ENCODE data around the gene DSPP. TPM values are rescaled to one million over a fixed set of nuclear protein-coding genes. Genes with fewer than 3 reads are reported as not detected.
"Not testable (repeated sequence)": the region's sequence is repeated elsewhere in the genome, so short reads cannot be mapped to it uniquely, and the experiment has no call there.

The DSPP gene
- total RNA-seq, 2 experiments from 2014 or later, result not detected

DNA sequence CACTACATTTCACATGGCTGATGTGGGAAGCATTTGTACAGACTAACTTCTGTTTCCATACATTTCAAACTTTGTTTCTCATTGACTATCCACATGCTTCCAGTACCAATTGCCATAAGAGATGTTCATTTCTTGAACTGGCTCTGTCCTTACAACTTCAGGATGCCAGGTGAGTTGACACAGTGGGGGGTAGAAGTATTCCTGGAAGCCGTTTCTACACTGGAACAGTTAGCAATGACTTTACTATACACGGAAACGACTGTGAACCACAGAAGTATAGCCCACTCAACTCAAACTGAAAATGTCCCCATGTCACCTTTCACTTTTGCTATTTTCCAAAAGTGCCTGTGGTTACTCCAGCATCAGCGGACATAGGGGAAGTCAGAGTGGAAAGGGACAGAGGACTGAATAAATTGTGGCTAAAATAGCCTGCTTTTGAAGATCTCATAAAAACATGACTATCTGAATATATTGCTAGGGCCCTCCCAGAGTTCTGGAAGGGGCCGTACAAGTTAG, 38.0 kb upstream of the DSPP start:
- no peaks in the 10 kb centered on the region for H3K27me3 ChIP-seq (ENCODE audit: control insufficient read depth in 1 of 2, insufficient read depth in 2 of 2, low read length in 2 of 2)
- H3K27ac ChIP-seq (ENCODE audit: low read depth in 1 of 2, low read length in 2 of 2), result no peak overlapping the region
- no peaks in the 10 kb centered on the region for H3K9me3 ChIP-seq (ENCODE audit: control insufficient read depth in 1 of 2, insufficient read depth in 1 of 2, low read length in 2 of 2)
- no peaks in the 10 kb centered on the region for H3K36me3 ChIP-seq (ENCODE audit: insufficient read depth, low read length)
- TF ChIP-seq, protein P1, sequence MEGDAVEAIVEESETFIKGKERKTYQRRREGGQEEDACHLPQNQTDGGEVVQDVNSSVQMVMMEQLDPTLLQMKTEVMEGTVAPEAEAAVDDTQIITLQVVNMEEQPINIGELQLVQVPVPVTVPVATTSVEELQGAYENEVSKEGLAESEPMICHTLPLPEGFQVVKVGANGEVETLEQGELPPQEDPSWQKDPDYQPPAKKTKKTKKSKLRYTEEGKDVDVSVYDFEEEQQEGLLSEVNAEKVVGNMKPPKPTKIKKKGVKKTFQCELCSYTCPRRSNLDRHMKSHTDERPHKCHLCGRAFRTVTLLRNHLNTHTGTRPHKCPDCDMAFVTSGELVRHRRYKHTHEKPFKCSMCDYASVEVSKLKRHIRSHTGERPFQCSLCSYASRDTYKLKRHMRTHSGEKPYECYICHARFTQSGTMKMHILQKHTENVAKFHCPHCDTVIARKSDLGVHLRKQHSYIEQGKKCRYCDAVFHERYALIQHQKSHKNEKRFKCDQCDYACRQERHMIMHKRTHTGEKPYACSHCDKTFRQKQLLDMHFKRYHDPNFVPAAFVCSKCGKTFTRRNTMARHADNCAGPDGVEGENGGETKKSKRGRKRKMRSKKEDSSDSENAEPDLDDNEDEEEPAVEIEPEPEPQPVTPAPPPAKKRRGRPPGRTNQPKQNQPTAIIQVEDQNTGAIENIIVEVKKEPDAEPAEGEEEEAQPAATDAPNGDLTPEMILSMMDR (IDR thresholded peaks at IDR 0.05), result no peak
- ChIA-PET POLR2A (no interaction called here), CTCF (no interaction called here)
- H3K4me1 ChIP-seq (ENCODE audit: insufficient read depth, low read length), result no peaks in the 10 kb centered on the region
- H3K4me3 ChIP-seq (ENCODE audit: low read length), result no peak overlapping the region
- Mint-ChIP-seq H3K4me3 (no peak overlapping the region), H3K27ac (no peak overlapping the region), H3K36me3 (ENCODE audit: low read depth) (no peaks in the 10 kb centered on the region), H3K27me3 (peaks cover 24% of the 10 kb centered on the region), H3K4me1 (ENCODE audit: low read depth) (no peaks in the 10 kb centered on the region), H3K9me3 (no peaks in the 10 kb centered on the region)
- intact Hi-C loops (cut with DNase I, micrococcal nuclease), result no loop called here
- ATAC-seq (ENCODE audit: poor library complexity) (no peak), DNase-seq (no peak)

DNA sequence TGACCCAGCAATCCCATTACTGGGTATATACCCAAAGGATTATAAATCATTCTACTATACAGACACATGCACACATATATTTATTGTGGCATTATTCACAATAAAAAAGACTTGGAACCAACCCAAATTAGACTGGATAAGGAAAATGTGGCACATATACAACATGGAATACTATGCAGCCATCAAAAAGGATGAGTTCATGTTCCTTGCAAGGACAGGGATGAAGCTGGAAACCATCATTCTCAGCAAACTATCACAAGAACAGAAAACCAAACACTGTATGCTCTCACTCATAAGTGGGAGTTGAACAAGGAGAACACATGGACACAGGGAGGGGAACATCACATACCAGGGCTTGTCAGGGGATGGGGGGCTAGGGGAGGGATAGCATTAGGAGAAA, 34.0 kb upstream of the DSPP start:
- DNase-seq; ATAC-seq (ENCODE audit: poor library complexity); H3K4me1 Mint-ChIP-seq (ENCODE audit: low read depth); CTCF ChIA-PET; H3K4me3 ChIP-seq (ENCODE audit: low read length); H3K36me3 ChIP-seq (ENCODE audit: insufficient read depth, low read length); H3K4me3 Mint-ChIP-seq; H3K9me3 ChIP-seq (ENCODE audit: control insufficient read depth in 1 of 2, insufficient read depth in 1 of 2, low read length in 2 of 2); intact Hi-C loops (cut with DNase I, micrococcal nuclease); H3K9me3 Mint-ChIP-seq; POLR2A ChIA-PET; H3K36me3 Mint-ChIP-seq (ENCODE audit: low read depth); H3K27me3 ChIP-seq (ENCODE audit: control insufficient read depth in 1 of 2, insufficient read depth in 2 of 2, low read length in 2 of 2); H3K27ac Mint-ChIP-seq; H3K4me1 ChIP-seq (ENCODE audit: insufficient read depth, low read length); H3K27ac ChIP-seq (ENCODE audit: low read depth in 1 of 2, low read length in 2 of 2): not testable (repeated sequence)
- H3K27me3 Mint-ChIP-seq, result peaks cover 24% of the 10 kb centered on the region

DNA sequence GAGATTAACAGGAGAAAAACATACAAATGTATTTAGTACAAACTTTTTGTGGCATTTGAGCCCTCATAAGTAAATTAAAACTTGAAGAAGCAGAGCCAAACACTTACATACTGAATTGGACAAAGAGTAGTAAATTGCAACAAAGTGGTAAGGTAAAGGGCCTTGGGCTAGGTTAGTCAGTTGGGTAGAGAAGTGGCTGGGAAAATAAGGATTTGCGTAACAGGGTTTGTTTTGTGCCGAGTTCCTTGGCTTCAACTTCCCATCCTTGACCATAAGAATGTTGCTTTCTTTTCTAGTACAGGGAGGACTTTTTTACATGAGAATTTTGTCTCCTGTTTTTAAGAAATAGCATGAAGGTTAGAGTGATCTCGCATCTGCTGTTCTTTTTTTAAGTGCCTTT, 33.3 kb upstream of the DSPP start:
- no peaks in the 10 kb centered on the region for H3K4me1 Mint-ChIP-seq (ENCODE audit: low read depth)
- ChIA-PET POLR2A (no interaction called here), CTCF (no interaction called here)
- H3K27me3 Mint-ChIP-seq, result peaks cover 24% of the 10 kb centered on the region
- no peaks in the 10 kb centered on the region for H3K27me3 ChIP-seq (ENCODE audit: control insufficient read depth in 1 of 2, insufficient read depth in 2 of 2, low read length in 2 of 2)
- no peak overlapping the region for H3K4me3 ChIP-seq (ENCODE audit: low read length)
- no peak for DNase-seq
- H3K27ac Mint-ChIP-seq, result no peak overlapping the region
- no peaks in the 10 kb centered on the region for H3K9me3 Mint-ChIP-seq
- intact Hi-C loops (cut with DNase I, micrococcal nuclease), result no loop called here
- no peak overlapping the region for H3K27ac ChIP-seq (ENCODE audit: low read depth in 1 of 2, low read length in 2 of 2)
- H3K4me1 ChIP-seq (ENCODE audit: insufficient read depth, low read length), result no peaks in the 10 kb centered on the region
- no peak for ATAC-seq (ENCODE audit: poor library complexity)
- H3K36me3 Mint-ChIP-seq (ENCODE audit: low read depth), result no peaks in the 10 kb centered on the region
- H3K36me3 ChIP-seq (ENCODE audit: insufficient read depth, low read length), result no peaks in the 10 kb centered on the region
- H3K9me3 ChIP-seq (ENCODE audit: control insufficient read depth in 1 of 2, insufficient read depth in 1 of 2, low read length in 2 of 2), result no peaks in the 10 kb centered on the region
- no peak overlapping the region for H3K4me3 Mint-ChIP-seq
- TF ChIP-seq, protein P1 (IDR thresholded peaks at IDR 0.05), result no peak

DNA sequence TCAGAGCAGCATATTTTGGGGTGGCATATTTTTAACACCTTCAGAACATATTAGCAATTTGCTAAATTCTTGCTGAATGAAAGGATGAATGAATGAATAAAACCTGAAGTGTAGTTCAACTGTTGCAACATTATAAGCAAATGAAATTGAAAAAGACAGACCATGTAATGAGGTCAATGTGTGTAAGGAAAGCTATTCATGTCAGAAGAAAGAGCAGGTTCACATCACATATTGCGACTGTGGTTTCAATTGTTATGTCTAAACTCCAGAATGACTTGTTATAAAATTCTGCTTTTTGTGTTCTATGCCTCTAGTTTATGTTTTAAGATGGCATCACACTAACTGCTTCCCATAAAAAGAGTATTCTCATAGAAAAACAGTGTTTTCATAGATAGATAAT, 32.9 kb upstream of the DSPP start:
- H3K36me3 Mint-ChIP-seq (ENCODE audit: low read depth), result no peaks in the 10 kb centered on the region
- TF ChIP-seq, protein P1 (IDR thresholded peaks at IDR 0.05), result no peak
- H3K27me3 Mint-ChIP-seq, result peaks cover 24% of the 10 kb centered on the region
- H3K27ac Mint-ChIP-seq, result no peak overlapping the region
- H3K9me3 Mint-ChIP-seq, result no peaks in the 10 kb centered on the region
- H3K4me3 Mint-ChIP-seq, result no peak overlapping the region
- CTCF ChIA-PET, result no interaction called here
- intact Hi-C loops (cut with DNase I, micrococcal nuclease), result no loop called here
- H3K4me1 Mint-ChIP-seq (ENCODE audit: low read depth), result no peaks in the 10 kb centered on the region
- Histone ChIP-seq H3K27me3 (ENCODE audit: control insufficient read depth in 1 of 2, insufficient read depth in 2 of 2, low read length in 2 of 2) (no peaks in the 10 kb centered on the region), H3K4me3 (ENCODE audit: low read length) (no peak overlapping the region), H3K4me1 (ENCODE audit: insufficient read depth, low read length) (no peaks in the 10 kb centered on the region), H3K9me3 (ENCODE audit: control insufficient read depth in 1 of 2, insufficient read depth in 1 of 2, low read length in 2 of 2) (no peaks in the 10 kb centered on the region), H3K36me3 (ENCODE audit: insufficient read depth, low read length) (no peaks in the 10 kb centered on the region), H3K27ac (ENCODE audit: low read depth in 1 of 2, low read length in 2 of 2) (no peak overlapping the region)
- ATAC-seq (ENCODE audit: poor library complexity) (no peak), DNase-seq (no peak)
- POLR2A ChIA-PET, result no interaction called here

Data from CD4-positive, alpha-beta T cell (primary cell).